GM21737 (cell line): ENCODE measurements around the gene ECEL1.

Experiments
- ATAC-seq: cut with Tn5 transposase; IDR thresholded peaks from one replicate; pipeline ENCODE4 v1.9.1; 2021; ENCODE audit warnings: mild to moderate bottlenecking, moderate library complexity; ENCODE audit not compliant: unreplicated experiment

Gene ECEL1

GRCh38 chr2:232502511-232502910 is 14.9 kb upstream of the ECEL1 start:
- ATAC-seq: no peak

DNA sequence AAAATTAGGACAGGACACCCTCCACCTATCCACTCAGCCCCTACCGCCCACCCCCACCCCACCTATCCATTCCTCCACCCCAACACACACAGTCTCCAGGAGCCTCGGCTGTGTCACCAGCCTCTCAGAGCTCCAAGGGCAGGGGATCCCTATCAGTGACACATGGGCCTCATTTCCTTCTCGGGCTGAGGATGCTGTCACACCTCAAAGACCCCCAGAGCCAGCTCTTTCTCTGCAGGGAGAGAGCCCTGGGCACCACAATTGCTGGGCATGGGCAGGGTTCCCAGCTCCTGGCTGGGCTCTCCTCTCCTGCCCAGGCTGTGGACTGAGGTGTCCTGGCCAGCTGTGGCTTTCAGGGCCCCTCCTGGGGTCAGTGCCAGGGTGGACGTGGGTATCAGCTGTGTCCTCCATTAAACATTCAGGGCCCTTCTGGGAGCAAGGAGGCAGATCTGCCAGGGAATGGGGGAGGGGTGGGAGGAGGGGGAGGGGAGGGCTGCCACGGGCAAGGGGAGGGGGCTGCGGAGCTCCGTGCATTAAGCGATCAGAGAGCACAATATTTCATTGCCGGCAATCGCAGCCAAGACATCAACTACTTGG is 14.3 kb upstream of the ECEL1 start:
- ATAC-seq: no peak

GRCh38 chr2:232501331-232501771 is 13.7 kb upstream of the ECEL1 start:
- ATAC-seq: no peak

- no peak for ATAC-seq
These were observed 10.8 kb upstream of the ECEL1 start for GRCh38 chr2:232498452-232498851.

- no peak for ATAC-seq
These were observed 9.7 kb upstream of the ECEL1 start for GRCh38 chr2:232497348-232497747.

GRCh38 chr2:232496501-232497270 is 9.1 kb upstream of the ECEL1 start:
- ATAC-seq: no peak

DNA sequence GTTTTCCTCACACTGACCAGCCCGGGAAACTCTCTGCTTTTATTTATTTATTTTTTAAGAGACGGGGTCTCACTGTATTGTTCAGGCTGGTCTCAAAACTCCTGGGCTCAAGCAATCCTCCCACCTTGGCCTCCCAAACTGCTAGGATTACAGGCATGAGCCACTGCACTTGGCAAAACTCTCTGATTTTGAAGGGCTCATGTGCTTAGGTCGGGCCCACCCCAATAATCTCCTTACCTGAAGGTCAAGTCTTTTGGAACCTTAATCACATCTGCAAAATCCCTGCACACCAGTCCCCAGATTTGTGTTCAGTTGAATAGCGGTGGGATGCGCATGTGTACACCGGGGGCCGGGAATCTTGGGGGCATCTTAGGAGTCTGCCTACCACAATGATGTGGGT is 7.7 kb upstream of the ECEL1 start:
- ATAC-seq: no peak

DNA sequence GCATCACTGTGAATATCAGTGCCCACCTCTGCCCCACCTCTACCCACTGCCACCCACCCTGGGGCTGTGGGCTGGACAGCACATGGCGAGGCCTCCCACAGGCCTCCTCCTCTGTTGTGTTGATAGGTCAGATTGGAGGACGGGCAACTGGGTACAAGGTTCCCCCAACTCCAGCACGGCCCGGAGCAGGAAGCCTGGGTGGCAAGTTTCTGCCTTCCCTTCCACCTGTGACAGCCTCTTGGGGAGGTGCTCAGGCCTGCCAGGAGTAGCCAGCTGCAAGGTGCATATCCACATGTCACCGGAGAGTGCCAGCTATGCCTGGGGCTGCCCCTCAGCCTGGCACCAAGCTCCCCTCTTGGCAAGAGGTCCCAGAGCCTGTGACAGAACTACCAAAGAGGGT is 6.9 kb upstream of the ECEL1 start:
- no peak for ATAC-seq

GRCh38 chr2:232493701-232494474 is 6.3 kb upstream of the ECEL1 start:
- ATAC-seq: no peak

GRCh38 chr2:232492963-232493700 is 5.5 kb upstream of the ECEL1 start:
- ATAC-seq: no peak

- ATAC-seq: no peak
These were observed 4.7 kb upstream of the ECEL1 start for GRCh38 chr2:232492236-232492848.

DNA sequence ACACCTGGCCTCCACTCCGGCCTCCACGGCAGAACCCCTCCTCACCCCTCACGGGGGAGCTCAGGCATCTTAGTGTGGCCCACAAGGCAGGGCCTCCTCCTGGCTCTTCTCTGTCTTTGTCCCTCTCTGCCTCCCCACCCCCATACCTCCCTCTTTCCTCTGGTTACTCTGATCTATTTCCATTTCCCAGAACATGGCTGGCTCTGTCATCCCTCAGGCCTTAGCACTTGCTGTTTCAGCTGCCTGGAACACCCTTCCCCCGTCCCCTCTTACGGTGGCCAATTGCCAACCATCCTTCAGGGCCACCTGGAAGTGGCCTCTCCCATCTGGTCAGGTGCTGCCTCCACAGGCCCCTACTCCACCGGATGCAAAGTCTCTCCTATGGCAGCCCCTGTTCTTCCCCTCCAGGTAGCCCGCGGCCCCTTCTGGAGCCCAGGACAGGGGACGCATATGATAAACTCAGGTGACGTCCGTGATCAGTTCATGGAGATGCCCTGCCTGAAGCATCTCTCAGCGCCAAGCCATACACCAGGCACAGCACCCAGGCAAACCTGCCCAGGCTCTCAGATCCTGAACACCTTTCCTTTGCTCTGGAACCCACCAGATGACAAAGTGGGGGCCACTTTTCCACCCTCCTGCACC is 3.6 kb upstream of the ECEL1 start:
- no peak for ATAC-seq

DNA sequence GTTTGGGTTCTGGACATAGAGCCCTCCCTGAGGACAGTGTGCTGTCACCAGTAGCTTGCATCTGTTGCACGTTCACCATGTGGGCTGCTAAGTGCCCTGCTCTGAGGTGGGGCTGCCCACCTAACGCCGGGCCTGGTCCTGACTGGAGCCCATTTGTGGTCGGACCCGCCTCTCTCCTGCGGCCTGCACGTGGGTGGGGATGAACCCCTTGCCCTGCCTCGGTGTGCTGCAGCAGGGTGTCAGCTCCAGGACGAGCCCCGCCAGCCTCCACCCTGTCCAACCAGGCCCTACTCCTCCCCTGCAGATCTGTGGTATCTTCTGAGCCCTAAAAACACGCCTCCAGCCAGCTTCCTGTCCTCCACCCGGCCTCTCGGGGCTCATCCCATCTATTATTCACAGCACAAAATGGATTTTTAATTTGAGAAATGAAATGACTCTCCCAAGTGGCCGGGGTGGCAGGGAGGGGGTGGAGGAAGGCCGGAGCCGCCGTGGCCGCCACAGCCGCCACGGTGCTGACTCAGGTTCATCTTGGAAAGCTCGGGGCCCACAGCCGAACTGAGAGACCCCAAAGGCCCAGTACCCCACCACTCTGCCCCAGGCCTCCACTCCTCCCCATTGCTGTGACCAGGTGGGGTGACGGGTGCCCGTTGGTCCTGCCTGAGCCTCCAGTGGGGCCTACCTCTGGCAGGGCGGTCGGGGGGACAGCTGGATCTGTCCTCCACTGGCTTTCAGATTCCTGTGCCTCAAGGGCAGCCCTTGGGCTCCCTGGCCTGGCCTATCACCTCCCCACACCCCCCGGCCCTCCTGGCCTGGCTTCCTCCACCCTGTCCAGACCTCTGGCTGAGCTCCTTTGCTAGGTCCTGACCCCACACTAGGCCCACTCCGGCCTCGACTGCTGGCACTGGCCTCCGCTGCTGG is 2.8 kb upstream of the ECEL1 start:
- no peak for ATAC-seq

DNA sequence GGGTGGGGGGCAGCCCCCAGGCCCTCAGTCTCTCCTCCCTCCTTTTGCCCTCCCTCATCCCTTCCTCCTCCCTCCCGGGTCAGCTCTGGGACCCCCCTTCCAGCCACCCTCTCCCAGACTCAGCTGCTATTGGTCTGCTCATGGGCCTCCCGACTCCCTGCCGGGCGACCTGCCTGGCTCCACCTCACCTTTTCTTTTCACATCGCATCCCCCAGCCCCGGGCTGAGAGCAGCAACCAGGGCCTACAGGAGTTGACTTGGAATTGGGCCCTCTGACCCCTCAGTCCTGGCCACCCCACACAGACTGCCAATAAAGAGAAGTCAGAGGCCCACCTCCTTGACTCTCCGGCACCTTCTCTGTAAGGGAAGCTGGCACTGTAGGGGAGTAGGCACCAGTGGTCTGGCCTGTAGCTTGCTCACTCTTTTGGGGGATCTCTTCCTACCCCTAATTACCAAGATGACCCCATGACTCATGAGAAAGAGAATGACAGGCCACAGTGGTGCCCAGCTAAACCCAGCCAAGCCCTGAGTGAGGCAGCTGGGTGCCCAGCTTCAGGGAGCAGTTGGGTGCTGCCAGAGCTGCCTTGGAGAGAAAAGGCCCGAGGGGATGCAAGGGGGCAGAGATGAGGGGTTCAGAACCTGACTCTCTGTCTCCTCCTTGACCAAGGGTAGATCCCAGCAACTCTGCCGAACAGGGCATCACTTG is 2.0 kb upstream of the ECEL1 start:
- ATAC-seq: no peak

GRCh38 chr2:232488721-232489300 is 1.2 kb upstream of the ECEL1 start:
- ATAC-seq: no peak

DNA sequence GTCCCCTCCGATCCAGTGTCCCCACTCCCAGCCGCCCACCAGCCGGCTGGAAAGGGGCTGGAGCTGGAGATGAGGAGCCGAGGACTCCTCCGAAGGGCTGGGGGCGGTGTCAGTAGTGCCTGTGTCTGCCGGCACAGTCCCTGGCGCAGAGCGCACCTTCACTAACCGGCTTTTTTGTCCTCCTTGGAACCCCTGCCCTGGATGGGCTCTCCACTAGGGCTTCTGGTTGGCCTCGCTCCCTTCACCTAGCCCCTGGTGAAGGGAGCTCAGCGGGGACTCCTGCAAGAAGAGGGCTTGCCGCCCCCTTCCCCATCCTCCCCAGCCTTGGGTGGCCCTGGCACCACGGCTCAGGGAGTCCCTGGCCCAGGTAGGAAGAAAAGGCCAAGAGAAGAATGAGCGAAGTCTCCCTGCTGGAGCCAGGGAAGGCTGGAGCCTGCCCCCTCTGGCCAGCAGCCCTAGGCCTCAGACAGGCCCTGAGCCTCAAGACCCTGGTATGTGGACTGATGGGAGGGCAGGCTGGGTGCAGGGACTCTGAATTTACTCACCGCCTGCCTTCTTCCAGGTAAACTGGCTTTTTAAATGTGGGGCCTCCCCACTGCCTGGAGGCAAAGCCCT is 570 bp upstream of the ECEL1 start:
- no peak for ATAC-seq

- ATAC-seq: no peak
These were observed 863 bp downstream of the ECEL1 start for GRCh38 chr2:232486558-232487384.
